GM18526 (cell line): ENCODE data around the gene DAO.

ENCODE experiments used
- POLR2A ChIP-seq: IDR thresholded peaks from 3 replicates; pipeline ENCODE4 v1.6.1; 2011; ENCODE audit not compliant: insufficient read length; ENCODE audit errors: extremely low read depth

DAO gene

DNA sequence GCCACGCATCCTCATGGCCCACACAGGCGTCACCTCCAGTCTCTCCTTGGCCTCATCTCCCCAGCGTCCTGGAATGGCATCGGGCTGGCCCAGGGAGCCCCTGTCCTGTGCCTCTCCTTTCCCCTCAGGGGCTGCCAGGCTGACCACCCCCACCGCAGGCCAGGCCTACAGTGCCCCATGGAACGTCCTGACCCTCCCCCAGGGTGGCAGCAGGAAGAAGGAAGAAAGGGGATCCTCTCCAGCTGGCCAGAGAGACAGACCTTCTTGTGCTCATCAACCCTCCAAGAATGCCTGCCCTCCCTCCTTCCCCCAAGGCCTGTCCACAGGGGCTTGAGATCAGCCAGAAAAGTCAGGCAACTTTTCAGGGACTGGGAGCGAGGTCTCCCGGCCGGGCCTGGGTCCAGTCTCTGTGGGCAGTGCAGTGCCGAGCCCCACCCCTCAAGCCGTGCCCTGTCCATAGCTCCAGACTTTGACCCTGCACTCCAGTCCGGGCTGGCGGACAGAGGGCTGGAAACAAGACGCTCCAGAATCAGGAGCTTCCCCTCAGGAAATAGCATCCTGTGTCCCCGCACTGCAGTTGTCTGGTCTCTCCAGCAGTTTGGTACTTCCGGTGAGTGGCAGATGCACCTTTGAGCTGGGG, at the start of gene DAO:
Gene DAO (plus strand): TSS at position 478 of the 640 bp plus-strand sequence. CDS start 4,915 bp downstream, outside the sequence.
- TF ChIP-seq POLR2A: no peak

DNA sequence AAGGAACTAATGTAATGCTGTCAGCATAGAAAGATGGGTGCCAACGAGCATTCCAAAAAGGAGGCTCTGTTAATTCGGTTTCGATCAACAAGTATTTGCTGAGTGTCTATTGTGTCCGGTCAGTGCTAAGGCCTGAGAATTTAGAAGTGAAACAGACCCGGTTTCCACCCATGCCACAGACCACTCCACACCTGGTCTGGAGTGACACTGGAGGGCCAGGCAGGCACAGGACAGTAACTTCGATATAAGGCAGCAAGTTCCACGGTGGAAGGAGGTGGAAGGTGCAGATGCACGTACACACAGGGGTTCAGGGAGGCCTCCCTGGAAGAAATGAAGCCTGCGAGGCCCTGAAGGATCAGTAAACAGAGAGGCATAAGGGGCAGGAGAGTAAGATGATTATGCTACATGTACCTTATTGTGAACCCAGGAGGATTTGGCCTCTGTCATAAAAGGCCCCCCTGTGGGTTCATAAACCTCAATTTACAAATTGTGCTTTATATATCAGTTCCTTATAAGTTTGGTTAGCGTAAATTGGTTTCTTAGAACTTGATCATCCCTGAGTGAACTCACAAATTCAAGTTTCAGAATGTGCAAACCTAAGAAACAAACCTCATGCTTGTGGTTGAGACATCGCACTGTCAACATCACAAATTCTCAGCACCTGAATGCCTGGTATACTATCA, 48.4 kb upstream of the DAO start:
- TF ChIP-seq POLR2A: no peak

DNA sequence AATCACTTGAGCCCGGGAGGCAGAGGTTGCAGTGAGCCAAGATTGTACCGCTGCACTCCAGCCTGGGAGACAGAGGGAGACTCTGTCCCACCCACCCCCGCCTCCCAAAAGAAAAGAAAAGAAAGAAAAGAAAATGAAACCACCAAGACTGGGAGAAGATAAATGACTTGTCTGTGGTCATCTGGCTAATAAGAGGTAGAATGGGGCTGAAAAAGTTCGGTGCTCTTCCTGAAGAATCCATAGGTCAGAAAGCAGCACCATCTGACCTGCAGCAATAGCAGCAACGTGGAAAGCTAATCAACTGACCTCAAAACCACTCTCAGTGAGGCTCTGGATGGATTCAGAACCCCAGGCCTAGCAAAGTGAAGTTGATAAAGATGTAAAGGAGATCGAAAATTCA, 47.7 kb upstream of the DAO start:
- TF ChIP-seq POLR2A: no peak

DNA sequence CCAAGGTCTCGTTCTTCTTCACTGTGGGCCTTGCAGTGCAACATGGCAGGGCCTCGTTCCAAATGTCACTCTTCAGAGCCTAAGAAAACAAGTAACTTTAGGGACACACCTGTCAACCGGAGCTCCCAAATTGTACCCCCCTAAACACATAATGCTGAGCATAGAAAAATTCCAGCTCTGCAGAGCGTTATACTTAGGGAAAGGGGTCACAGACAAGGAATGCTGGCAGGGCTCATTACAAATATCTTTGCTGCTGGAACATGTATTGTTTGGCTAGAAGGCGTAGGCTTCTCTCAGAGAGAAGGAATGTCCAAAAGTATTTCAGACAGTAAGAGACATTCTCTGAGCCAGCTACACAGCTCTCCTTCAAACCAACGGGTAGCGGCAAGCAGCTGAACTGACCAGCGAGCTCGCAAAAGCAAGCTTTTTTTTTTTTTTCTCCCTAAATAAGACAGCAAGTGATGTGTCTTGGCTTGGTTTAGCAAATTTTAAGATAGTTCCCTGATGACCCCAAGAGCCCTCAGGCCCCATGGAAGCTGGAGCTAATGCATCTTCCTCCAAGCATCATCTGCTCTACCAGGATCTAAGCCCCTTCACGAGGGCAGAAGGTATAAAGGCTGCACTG, 47.0 kb upstream of the DAO start:
- no peak for TF ChIP-seq POLR2A

DNA sequence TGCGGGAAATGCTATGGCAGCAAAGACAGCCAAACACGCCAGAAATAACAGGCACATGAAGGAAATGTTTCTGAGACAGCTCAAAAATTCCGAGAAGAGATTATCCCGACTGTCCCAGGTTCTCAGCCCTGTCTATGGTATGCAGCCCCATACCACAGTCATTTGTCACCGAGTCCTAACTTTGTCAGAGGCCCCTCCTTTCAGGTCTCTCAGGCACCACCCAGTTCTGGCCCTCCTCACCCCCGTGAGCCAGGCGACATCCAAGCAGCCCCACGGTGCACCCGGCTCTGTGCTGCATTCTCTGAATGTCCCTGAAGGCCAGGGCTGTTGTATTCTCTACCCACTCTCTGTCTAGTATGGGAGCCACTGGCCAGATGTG, 46.5 kb upstream of the DAO start:
- no peak for TF ChIP-seq POLR2A

DNA sequence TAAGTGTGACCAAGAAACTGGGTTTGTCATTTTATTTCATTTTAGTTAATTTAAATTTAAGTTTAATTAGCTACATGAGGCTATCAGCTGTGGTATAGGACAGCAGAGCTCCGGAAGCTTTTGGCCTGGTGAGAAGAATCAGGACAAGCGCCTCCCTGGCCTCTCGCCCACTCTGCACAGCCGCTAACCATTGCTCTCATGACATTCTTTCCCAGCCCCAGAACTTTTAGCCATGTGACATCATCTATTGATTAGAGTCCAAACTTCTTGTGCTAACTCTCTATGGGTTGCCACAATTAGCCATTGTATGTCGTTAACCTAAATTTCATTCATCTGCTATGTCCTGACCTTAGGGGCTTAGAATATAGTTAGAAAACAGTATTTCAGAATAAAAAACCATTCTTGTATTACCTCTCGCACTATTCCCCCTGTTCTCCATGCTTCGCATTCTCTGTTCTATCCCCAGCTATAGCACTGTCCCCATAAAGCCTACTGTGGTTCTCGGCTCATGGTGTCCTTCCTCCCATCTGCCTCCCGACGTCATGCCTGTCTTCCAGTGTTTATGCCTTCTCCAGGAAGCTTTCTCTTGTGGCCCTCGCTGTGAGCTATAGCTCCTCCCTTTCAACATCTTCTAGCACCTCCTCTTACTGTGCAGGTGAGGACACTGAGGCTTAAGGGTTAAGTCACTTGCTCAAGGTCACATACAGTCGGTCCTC, 46.0 kb upstream of the DAO start:
- TF ChIP-seq POLR2A: no peak

DNA sequence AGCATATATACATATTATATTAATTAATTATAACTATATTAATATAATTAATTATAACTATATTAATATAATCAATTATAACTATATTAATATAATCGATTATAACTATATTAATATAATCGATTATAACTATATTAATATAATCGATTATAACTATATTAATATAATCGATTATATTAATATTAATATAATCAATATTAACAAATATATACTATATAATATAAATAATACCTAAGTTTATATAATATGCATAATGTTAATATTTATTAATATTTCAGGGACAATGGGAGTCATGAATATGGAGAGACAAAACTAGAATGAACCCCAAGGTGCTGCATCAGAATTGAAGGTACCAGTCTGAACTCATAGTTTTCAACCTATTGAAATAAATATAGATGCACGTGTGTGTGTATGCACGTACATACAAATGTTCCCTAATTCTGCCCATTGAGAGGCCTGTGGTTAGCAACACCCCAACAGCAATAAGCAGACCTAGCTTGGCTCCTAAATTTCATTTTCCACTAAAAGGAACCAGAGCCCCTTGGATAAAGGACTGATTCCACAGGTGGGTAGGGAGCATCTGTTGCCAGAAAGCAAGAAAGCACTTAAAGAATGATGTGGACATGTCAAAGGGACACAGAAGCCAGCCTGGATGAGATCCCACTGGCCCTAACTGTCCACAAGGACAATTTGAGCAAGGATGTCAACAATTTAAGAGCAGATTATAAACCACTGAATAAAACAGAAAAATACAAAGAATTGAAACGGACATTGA, 43.8 kb upstream of the DAO start:
- no peak for TF ChIP-seq POLR2A

DNA sequence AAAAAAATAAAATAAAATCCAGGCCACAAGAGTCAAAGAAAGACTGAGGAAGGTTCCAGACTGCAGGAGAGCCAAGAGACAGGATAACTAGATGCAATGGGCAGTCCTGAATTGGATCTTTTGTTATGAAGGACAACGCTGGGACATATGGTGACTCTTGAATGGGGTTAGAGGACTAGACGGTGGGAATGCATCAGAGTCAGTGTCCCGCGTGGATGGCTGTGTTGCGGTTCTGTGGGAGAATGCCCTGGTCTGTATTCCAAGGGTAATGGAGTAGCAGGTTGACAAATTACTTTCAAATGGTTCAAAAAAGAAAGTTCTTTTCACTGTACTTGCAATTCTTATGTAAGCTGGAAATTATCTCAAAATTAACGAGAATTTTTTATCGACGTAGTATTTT, 42.7 kb upstream of the DAO start:
- TF ChIP-seq POLR2A: no peak

DNA sequence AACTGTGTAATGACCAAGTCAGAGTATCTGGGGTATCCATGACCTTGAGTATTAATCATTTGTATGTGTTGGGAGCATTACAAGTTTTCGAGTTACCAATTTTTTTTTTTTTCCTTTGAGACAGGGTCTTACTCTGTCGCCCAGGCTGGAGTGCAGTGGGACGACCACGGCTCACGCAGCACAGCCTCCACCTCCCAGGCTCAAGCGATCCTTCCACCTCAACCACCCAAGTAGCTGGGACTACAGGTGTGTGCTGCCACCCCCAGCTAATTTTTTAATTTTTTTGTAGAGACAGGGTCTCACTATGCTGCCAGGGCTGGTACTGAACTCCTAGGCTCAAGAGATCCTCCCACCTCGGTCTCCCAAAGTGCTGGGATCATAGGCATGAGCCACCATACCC, 42.2 kb upstream of the DAO start:
- no peak for TF ChIP-seq POLR2A

DNA sequence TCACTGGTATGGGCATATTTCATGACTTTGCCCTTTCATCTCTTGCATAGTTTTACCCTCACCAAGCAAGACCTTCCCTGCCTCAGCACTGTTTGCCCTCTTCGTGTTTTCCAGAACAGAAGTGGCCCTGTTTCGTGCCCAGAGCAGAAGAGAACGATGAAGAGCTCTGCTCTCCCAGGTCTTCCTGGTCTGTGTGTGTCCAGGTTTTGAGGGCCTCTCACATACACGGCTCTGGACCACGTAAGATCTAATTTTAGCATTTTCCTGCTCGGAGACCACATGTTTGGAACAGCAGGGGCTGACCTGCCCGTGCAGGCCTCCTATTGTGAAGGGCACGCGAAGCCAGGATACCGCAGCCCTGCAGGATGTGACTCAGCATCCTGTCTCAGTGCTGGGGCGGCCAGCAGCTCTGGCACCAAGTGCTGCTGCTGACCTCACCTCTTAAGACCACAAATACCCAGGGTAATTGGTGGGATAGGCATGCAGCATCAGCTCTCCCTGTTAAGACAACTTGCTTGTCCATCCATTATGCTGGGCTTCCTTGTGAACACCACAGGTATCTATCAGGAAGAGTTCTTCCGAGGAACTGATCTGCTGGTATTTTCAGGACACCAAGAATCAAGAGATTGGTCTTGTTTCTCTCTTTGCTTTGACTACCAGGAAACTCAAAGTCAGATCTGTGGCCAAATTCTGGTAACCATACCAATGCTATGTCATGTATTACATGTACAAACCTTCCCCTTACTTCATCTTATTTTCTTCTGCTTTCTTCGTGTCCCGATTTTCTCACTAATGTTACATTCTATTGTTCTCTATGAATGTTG, 41.5 kb upstream of the DAO start:
- TF ChIP-seq POLR2A: peak; percentile 33

DNA sequence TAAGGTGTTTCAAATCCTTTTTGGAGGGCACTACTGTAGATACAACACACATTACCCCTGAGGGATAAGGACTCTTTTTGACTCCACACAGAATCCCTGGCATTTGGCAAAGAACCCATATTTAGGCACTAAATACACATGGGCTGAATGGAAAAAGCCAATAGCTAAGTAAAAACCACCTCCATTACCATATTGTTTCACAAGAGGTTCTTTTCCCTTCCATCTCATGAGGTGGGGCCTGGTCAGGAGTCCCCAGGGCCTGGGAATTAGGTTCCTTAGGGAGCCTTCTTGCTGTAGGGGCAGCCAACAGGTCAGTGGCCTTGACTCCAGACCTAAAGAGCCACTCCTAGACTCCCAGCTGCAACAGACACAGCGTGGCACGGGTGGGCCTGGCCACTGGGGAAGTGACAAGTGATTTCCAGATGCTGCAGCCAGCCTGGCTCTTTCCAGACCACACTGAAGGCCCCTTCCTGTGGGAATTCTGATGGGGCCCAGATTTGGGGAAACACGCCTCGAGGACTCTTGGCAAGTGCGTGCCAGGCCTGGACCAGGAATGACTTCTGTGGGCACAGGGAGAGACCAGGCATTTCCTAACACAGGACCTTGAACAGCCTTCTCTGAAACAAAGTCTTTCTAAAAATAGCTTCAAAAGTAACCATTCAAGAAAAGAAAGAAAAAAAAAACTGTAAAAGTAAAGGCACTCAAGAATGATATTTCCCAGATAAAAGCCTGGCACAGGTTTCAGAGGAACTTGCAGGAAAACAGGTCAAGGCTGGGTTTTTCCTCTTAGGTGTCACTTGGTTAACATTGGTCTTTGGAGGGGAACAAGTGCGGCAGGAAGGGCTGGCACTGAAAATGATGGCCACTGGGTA, 40.6 kb upstream of the DAO start:
- no peak for TF ChIP-seq POLR2A

DNA sequence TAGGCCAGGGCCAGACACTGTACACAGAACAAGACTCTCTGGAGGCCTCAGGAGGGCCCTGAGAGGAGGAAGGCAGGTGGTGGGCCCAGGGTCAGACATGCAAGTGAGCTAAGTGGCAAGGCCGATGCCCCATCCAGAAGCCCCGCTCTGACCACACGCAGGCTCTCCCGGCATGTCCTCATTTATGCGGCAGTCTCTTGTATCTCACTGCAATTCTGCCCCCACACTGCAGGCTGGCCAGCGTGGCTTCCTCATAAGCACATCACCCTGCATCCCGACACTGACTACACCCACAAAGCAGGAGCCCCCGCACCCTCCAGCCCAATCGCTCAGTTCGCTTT, 40.0 kb upstream of the DAO start:
- no peak for TF ChIP-seq POLR2A

DNA sequence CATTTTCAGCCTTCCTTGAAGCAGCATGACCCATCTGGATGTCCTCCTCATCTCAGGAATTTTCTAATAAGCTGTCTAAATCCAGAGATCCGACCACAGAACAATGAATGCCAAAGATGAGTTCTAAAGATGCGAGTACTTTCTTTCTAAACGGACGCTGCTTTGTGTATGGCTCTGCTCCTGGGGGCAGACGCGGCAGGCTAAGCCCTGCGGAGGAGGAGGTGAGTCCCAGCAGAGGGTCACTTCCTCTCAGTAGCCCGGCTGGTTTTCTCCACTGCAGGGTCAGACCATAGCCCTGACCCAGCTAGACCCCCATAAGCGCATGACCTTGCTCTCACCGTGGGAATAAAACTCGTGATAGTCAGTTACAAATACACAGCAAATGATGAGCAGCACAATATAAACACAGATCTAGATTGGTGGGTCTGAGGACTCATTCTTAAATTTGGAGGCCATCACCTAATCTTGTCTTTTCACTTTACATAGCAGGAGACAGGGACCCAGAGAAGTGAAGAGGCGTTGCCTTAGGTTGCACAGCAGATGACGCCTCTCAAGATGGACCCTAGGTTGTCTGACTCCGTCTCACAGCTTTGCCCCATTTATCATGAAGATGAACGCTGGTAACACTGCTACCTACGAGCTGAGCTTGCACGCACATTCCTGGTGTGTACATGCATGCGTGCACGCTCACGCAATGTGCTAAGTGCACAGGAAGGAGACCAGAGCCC, 39.1 kb upstream of the DAO start:
- TF ChIP-seq POLR2A: no peak
